NAMALWA (cell line): ENCODE results near the gene IGFL1.
"Not testable (repeated sequence)": the region's sequence is repeated elsewhere in the genome, so short reads cannot be mapped to it uniquely, and the experiment has no call there.

ENCODE experiments used
- DNase-seq: peaks from one replicate; pipeline ENCODE4 v3.0.0-alpha.2; 2015; ENCODE audit warnings: low spot score

IGFL1 gene

GRCh38 chr19:46271481-46272197, 42.1 kb downstream of the IGFL1 start:
- no peak for DNase-seq

- DNase-seq: not testable (repeated sequence)
Observed at GRCh38 chr19:46273931-46274330, 44.4 kb downstream of the IGFL1 start.

GRCh38 chr19:46279177-46279576, 49.6 kb downstream of the IGFL1 start:
- no peak for DNase-seq
